Fibroblast of skin of back (primary cell): ENCODE measurements around the gene RRP8.

Source experiments
- DNase-seq: peaks from one replicate; pipeline ENCODE4 v3.0.0-alpha.2; 2013

RRP8 gene

DNA sequence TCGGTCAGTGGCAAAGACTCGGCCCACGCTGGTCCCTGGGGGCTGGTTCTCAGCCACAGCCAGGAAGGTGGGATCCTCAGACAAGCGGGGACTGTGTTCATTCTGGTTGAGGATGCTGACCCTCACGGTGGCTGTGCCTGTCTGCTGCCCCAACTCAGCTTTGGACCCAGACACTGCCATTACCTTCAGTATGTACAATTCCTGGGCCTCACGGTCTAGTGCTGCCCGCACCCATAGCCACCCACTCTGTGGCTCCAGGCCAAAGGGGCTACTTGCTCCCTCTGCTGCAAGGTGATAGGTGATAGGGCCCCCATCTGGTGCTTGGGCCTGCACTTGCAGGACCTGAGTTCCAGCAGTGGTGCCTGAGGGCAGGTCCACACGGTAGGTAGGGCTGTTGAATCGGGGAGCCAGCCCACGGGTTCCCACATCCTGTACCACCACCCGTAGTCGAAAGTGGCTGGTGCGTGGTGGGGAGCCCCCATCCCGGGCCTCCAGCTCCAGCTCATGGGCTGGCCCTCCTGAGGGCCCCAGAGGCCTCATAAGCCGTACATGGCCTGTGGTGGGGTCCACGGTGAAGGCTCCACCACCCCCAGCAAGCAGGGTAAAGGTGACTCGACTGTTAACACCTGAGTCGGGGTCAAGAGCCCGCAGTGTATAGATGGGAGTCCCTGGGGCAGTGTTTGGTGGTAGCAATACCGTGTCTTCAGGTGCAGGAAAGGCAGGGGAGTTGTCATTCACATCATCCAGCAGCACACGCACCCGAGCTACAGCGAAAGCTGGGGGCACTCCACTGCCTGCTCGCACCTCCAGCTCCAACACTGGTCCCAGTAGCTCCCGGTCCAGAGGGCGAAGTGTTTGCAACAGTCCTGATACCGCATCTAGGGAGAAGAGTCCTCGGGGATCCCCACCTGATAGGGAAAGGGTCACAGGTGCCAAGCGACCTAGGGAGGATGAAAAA is 29.0 kb upstream of the RRP8 start:
- no peak for DNase-seq

DNA sequence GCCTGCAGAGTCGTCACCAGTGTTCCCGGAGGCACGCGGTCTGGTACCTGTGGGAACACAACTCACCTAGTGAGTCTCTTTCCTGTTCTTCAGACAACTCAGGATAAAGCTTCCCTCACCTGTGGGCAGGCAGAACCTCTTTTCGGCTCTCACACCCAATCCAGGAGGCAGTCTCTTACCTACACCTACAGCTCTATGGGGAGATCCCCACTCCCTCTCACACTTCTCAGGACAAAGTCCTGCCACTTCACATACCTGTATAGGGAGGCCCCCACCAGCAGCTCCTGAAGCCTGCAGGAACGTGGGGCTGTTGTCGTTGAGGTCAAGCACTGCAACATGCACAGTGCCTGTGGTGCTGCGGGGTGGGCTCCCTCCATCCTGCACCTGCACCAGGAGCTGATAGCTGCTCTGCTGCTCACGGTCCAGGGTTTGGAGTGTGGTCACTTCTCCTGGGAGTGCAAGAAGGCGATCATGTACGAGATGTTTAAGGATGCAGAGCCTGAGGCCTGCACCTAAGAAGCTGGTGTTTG is 28.0 kb upstream of the RRP8 start:
- no peak for DNase-seq

DNA sequence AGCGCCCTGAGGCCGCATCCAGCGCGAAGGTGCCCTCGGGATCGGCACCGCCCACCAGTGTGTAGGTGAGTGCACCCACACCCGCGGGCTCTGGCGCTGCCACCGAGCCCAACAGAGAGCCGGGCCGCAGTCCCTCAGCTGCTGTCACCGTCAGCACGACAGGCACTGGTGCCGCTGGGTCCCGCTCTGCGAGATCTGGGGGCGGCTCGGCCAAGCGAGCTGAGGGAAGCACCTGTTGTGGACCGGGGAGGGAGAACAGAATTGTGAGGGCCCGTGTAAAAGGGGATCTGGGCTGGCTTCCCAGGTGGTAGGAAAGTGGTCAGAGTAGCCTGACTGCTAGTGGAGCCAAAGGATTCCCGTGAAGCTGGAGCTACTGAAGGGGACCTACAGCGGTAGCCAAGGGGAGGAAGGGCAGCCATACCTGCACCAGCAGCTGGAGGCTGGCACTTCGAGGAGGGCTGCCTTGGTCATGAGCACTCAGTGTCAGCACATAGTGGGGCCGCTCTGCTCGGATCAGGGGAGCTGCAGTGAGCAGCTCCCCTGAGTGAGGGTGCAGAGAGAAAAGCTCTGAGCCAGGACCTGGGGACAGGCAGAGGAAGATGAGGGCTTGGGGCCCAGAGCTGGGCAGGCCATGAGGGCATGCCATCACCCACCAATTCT is 27.3 kb upstream of the RRP8 start:
- no peak for DNase-seq

DNA sequence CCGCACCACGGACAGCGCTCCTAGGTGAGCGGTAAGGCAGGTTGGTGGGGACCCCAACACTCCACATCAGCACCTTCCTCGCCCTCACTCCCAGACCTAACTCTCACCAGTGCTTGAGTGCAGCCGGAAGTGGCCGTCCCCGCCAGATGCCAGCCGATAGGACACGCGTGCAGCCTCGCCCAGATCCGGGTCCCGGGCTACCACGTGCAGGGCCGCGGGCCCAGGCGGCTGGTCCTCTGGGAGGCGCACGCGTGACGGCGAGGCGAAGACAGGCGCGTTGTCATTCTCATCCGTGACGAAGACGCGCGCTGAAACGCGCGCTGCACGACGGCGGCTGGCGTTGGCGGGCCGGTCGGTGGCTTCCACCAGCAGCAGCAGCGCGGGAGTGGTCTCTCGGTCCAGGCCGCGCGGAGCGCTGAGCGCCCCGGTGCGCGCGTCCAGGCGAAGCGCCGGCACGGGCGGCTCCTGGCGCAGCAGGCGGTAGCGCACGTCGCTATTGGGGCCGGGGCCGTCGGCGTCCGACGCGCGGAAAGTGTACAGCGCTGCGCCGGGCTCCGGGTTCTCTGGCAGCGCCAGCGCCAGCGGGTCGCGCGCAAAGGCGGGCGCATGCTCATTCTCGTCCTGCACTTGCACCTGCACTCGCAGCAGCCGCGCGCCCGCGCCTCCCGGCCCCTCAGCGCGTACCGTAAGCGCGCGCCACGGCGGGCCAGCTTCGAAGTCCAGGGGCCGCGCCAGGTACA is 26.6 kb upstream of the RRP8 start:
- no peak for DNase-seq

DNA sequence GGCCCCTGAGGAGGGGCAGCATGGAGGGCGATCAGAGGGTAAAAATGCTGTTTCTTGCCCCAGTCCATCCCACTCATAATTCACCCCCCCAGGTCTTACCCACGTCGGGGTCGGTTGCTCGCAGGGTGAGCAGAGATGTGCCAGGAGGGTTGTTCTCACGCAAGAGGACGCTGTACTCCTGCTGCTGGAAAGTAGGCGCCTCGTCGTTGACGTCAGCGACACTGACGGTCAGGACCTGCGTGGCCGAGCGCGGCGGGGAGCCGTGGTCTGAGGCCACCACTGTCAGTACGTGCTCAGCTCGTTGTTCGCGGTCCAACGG is 26.1 kb upstream of the RRP8 start:
- DNase-seq, result no peak

DNA sequence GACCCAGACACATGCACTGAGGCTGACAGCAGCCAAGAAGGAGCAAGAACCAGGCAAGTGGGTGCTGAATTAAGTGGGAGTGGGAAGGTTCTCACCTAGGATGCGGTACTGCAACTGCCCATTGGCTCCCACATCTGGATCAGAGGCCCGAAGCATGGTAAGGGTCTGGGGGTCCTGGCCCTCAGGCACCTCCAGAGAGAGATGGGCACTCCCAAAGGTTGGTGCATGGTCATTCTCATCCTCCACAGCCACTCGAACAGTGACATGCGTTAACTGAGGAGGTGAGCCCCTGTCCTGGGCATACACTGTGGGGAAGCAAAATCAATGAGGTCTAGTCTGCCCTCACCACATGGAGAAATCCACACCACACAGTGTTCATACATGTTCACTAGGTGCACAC is 25.1 kb upstream of the RRP8 start:
- no peak for DNase-seq

DNA sequence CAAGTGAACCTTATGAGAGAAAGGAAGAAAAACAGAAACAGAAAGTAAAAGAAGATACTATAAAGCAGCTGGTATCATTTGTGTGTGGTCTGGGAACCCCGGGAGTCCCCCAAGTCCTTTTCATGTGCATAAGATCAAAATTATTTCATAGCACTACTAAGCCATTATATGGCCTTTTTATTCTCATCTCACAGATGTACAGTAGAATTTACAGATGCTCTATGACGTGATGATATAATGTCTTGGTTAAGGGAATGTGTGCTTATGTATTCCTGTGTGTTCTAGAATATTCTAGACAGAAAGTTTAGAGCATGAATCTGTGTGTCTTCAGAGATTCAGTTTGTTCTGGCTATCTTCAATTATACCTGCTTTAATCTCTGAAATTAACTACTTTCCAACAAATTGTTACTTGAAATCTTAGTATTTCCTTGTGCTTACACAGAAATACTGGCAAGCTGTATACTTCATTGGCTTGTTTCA is 24.4 kb upstream of the RRP8 start:
- DNase-seq, result no peak

DNA sequence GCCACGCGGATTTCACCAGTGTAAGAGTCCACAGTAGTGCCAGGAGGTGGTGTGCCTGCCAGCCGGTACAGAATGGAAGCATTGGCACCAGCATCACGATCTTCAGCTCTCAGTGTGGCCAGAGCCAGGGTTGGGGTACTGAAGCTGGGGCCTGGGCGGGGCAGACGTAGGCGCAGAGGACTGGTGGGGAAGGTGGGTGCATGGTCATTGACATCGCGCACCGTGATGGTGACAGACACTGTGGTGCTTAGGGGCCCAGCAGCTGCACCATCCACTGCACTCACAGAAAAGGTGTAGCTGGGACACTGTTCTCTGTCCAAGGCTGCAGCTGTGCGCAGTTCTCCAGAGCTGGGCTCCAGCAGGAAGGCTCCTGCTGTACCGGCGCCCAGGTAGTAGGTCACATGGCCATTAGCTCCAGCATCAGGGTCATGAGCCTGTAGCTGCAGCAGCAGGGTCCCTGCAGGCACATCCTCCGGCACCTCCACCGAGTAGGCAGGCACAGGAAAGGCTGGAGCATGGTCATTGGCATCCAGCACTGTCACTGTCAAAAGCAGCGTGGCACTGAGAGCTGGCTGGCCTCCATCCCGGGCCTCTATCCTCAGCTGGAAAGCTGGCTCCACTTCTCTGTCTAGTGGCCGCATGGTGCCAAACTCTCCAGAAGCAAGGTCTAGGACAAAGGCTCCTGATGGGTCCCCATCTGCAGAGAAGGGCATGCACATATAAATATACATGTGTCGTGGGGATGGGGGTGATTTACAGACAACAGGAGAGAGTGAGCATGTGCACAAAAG is 23.8 kb upstream of the RRP8 start:
- DNase-seq, result no peak

DNA sequence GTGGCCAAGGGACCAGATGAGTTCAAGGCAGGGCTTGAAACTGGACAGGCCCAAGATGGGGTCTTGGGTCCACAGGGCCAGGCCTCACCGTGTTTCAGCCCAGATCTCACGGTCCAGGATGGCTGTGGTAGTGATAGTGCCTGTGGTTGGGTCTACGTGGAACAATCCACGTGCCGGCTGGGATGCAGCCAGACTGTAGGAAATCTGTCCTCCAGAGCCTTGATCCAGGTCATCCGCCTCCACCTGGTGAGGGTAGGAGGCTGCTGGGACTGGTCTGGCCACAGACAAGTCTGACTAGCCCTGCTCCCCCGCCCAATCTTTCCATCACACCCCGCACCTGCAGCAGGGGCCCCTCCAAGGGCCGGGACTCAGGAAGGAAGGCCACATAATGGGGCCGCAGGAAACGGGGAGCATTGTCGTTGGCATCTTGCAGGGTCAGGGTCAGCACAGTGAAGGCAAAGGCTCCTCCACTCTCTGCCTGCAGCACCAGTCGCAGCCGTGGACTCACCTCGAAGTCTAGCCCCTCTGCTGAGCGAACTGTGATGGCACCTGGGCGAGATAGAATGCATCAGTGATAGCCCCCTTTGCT is 22.5 kb upstream of the RRP8 start:
- no peak for DNase-seq

DNA sequence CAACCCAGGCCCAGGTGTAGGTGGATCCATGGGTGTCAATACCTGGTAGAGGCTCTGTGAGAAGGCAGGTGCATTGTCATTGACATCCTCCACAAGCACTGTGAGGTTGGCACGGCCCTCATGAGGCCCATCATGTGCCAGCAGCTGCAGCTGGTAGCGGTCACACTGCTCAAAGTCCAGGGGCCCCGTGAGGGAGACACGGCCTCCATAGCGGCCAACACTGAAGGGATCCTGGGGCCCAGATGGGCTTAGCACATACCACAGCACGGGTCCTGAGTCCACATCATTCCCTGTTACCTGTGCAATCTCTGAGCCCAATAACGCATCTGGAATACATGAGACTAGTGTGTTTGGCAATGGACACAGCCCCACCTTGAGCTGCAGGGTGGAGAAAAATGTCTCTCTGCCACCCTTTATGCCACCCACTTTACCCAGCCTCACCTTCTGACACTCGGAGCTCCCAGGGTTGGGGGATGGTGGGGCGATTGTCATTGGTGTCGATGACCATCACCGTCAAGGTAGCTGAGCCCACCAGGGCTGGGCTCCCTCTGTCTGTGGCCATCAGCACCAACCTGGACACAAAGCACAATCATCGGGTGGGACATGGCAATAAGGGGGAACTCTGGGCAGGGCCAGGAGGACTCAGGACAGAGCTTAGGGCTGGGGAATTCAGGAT is 21.9 kb upstream of the RRP8 start:
- DNase-seq, result no peak

DNA sequence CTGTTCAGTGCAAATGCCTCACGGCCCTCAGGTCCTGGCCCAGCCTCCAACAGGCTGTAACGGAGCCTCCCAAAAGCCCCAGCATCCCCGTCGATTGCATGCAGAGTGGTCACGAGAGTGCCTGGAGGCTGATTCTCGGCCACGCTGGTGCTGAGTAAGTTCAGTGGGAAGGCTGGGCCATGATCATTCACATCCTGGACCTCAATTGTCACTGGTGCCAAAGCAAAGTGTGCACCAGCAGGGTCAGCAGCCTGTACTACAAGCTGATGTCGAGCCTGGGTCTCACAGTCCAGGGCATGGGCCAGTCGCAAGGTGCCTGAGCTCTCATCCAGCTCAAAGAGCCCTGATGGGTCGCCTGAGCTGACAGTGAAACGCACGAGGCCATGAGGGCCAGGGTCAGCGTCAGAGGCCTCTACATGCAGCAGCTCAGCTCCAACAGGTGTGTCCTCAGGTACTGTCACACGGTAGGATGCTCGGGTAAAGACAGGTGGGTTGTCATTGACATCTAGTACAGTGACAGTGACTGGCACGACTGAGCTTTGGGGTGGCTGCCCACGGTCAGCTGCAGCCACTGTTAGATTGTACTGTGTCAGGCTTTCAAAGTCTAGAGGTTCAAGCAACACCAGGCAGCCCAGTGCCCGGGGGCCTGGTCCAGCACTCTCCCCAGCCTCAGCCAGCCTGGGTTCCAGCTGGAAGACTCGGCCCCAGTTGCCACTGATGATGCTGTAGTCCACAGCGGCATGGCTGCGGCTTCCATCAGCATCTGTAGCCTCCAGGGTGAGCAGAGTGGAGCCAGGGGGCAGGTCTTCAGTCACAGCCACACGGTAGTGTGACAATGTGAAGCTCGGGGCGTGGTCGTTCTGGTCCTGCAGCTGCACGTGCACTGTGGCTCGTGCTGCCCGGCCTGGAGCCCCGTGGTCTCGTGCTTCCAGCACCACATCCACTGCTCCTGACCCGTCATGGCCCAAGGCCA is 20.3 kb upstream of the RRP8 start:
- DNase-seq, result no peak

DNA sequence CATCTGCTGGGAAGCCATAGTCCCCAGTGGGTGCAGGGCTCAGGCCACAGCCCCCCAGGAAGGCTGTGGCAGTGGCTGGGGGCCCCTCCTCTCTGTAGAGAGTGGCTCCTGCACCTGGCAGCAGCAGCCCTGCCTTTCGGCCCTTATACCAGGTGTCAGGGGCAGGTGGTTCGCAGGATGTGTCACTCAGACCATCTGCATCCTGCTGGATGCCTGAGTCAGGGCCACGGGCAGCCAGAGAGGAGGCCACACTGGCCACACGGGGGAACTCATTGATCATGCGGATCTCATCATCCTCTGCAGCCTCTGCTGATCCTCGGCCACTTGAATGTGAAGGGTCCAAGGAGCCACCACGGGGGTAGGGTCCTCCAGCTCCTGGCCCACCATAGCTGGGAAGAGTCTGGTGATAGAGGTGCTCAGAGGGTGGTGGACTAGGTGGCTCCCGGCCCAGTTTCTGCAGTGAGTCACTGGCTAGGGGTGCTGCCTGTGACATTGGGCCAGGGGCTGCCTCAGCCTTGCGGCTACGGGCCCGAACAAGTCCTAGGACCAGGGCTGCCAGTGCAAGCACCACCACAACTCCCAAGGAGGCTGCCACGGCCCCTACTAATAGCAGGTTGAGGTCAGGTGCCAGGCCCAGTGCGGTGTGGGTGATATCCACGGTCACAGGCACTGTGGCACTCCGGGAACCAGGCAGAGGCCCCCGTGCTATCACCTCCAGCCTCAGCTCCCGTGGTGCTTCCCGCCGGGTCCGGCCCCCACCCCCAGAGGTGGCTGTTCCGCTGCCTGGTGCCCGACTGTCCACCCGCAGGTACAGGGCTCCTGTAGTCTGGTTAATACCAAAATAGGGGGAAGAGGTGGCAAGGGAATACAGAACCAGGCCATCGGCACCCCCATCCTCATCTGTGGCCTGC is 19.1 kb upstream of the RRP8 start:
- no peak for DNase-seq

DNA sequence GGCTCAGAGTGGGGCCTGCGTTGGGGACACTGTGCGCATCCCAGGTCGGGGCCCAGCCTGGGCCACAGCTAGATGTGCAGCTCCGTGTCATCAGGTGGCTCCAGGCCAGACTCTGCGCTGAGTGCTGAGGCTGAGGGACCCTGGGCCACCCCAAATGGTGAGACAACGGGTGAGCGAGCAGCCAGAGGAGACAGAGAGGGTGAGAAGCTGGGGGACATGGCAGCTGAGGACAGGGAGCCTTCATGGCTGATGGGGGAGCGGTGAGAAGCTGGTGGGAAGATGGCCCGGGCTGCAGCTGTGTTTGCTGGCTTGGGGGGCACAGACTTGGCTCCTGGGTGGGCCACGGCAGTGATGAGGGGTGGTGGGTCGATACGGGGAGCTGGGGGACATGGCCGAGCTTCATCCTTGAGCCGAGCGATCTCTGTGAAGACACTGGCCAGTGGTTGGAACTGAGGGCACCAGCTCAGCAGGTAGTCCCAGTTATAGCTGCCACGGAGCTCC is 18.3 kb upstream of the RRP8 start:
- DNase-seq, result no peak

DNA sequence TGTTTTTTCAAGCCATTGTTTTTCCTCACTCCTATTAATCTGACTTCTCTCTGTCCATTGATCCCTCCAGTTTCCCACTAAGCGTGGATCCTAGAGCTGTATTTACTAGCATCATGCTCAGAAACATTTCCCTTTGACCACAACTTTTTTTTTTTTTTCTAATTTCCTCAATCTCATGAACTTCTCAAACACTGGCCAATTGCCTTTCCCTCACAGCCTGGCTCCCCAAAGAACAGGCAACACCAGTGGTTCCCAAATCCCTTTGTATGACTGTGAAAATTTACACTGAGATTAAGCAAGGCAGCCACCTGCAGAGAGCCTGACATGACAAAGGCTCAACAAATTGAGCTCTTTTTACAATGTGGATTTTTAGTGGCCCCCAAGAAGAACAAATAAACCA is 17.2 kb upstream of the RRP8 start:
- no peak for DNase-seq

DNA sequence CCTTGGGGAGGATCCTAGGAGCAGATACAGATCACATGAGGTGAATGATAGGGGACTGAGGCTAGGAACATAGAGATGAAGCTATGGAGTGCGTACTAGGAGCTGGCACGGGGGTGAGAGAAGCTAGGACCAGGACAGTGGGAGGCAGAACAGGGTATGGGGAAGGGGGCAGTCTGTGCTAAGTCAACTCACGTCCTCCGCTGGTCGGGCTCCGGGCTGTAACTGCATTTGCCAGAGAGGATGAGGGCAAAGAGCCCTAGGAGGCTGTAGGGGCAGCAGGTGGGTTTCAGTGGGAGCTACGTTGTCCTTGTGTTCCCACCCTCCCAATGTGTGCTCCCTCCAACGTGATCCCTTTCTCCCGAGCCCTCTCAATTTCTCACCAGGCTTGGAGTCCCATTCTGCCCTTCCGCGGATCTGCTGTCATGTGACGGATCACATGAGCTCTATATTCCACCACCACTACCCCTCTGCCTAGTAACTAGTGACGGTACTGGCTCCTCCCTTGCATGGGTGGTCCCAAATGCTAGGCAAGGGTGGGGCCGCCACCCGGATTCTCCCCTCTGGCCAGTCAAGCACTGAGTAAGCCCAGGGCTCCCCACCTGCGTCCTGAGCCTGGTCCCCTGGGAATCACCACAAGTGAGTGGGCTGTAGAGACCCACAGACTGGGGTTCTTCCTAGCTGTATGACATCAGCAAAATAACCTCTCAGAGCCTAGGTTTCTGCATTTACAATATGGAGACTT is 15.8 kb upstream of the RRP8 start, which contains the start of gene TPP1:
TPP1 (minus strand) TSS at position 419 of the 742 bp plus-strand sequence; CDS start at position 397, 22 bp downstream.
- DNase-seq, result peak; percentile 95

DNA sequence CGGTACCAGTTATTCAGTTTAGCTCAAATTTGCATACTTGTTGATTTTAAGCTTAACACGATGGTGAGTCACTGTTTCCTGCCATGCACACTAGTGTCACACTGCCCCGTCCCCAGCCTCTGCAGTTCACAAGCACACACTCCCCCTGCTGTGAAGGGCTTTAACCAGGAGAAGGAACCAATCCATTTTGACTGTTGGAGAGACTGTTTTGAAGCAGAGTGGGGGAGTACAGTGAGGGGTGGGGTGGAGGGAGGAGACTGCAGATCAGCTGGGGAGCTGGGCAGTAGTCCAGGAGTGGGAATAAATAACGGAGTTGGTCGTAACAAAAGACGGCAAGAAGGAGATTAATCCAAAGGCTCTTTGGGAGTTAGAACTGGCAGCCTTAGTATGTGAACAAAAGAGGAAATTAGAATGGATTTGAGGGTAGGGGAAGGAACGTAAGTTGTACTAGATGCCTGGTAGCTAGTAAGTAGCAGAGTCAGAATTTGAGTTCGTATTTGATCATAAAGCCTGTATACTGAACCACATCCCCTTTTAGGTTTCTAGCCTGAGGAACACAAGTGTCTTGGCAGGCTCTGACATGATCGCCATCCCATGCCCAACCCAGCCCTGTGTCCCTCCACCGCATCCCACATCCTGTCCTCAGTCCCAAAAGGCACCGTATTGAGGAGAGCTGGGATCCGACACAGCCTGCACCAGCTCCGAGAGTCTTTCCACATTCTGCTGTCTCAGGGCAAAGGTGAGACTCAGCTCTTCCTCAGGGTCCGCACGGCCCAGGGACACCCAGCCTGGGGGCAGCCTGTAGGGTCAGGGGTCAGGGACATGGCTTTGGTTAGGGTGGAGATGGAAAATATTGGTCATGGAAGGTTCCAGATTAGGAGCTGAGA is 14.9 kb upstream of the RRP8 start:
- DNase-seq, result peak; percentile 84

DNA sequence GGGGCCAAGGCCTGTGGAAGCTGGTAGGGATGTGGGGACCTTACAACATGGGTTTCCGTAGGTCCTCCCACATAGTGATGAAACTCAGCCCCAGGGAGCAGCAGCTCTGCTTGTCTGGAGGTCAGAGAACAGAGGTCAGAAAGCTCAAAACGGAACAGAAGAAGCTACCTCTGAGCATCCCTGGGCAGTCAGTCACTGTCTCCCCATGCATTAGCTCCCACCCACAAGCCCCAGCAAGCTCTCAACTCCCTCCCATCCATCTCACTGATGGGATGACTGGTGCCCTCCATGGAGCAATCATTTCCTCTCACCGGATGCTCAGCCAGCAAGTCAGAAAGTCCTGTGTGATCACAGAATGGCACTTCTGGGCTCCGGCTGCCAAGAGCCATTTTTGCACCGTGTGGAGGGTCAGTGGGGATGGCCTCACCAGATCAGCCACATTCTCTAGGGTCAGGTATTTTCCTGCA is 13.9 kb upstream of the RRP8 start:
- DNase-seq, result no peak
